Breast epithelium (tissue), 4 donors: ENCODE measurements around the gene ENTPD7. TPM values are rescaled to one million over a fixed set of nuclear protein-coding genes. Genes with fewer than 3 reads are reported as not detected.

Source experiments
- DNase-seq, 2 donors: peaks; one replicate each; pipeline ENCODE4 v3.0.0-alpha.2; 2019; ENCODE audit warnings: low spot score in 2 of 2
- H3K27ac ChIP-seq, 2 donors: fragments of 200-600 bp; sonication (generic) in 1 of 2; one replicate each; pipeline ENCODE4 v1.5.1; 2016 to 2019; ENCODE audit warnings: mild to moderate bottlenecking in 1 of 2
- H3K27me3 ChIP-seq, 2 donors: fragments of 200-600 bp; sonication (generic) in 1 of 2; one replicate each; pipeline versions ENCODE4 v1.5.1 to v1.6.0; 2017 to 2019; ENCODE audit warnings: control low read depth in 1 of 2, mild to moderate bottlenecking in 1 of 2
- H3K36me3 ChIP-seq: fragments of 200-600 bp; one replicate; pipeline ENCODE4 v1.5.1; 2019
- H3K4me1 ChIP-seq, 2 donors: fragments of 200-600 bp; sonication (generic); one replicate each; pipeline ENCODE4 v1.5.1; 2016 to 2019; ENCODE audit warnings: control low read depth in 1 of 2
- H3K4me3 ChIP-seq, 3 donors: fragments of 200-600 bp; sonication (generic); 1 replicate in 2 of 3; 2 replicates in 1 of 3; pipeline ENCODE4 v1.5.1; 2016 to 2019; ENCODE audit warnings: mild to moderate bottlenecking in 3 of 3, moderate library complexity in 2 of 3
- H3K9me3 ChIP-seq, 2 donors: fragments of 200-600 bp; sonication (generic) in 1 of 2; one replicate each; pipeline ENCODE4 v1.5.1; 2016 to 2019; ENCODE audit warnings: control low read depth in 1 of 2
- POLR2A ChIP-seq: fragments of 450-650 bp; IDR thresholded peaks from one replicate; pipeline ENCODE4 v1.6.1; 2016; ENCODE audit warnings: antibody characterized with exemption, mild to moderate bottlenecking, moderate library complexity
- POLR2AphosphoS5 ChIP-seq, 3 donors: sonication (generic); formaldehyde crosslinking; IDR thresholded peaks; one replicate each; pipeline ENCODE4 v1.6.1; 2017; ENCODE audit warnings: antibody characterized with exemption in 3 of 3
- intact Hi-C: fragments of 100-400 bp; cut with DNase I; formaldehyde crosslinking; loops from one replicate; pipeline ENCODE4 v1.15.1; 2023; ENCODE audit warnings: low total_unique reads
- total RNA-seq, 3 donors: library from RNA; depleted of rRNA; stranded (reverse); fragments of >200 nt; gene quantifications; one replicate each; pipeline ENCODE4 v1.1.0, GENCODE V29; 2016
- TF ChIP-seq, protein P1 (sequence below), 3 donors: fragments of 450-650 bp; IDR thresholded peaks; one replicate each; pipeline ENCODE4 v1.5.1; 2016 to 2017; ENCODE audit warnings: antibody characterized with exemption in 3 of 3, mild to moderate bottlenecking in 3 of 3, moderate library complexity in 3 of 3

The ENTPD7 gene
- total RNA-seq, 3 donors from 2014 or later = 3.5 to 11.6 (median 10.8) TPM

DNA sequence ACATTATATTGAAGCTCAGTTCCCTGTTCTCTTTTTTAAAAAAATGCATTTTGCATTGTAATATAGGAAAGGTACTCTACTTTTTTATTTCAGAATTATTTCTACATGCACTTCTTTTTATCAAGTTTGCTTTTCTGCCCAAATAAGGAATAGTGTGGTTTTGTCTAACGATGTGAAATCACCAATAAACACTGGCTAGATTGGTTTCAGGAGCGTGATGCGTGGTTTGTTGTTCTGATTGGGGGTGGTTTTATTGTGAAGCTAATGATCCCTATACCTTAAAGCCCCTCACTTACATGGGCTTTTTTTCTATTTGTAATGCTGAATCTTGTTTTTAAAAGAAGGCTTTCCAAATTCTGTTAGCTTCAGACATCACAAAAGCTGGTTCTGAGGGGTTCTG, 17.6 kb downstream of the ENTPD7 start:
- no peak overlapping the region for H3K27ac ChIP-seq

DNA sequence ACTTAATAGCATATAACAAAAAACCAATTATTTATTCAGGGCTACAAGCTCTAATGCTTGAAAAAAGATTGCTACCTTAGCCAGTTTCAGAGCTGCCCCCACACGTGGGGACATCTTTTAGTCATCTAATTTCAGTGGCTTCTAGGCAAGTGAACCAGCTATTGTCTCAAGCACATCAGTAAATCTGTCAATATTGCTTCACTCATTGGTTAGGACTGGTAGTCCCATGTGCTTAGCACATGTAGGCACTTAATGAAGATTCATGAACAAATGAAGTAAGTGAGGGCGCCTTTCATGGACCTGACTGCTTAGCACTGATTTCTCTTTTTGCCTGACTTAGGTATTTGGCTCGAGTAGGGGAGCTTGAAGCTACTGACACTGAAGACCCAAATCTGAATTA, 19.6 kb downstream of the ENTPD7 start:
- no peak overlapping the region for H3K27ac ChIP-seq
- TF ChIP-seq POLR2A = no peak
- no peak for TF ChIP-seq POLR2AphosphoS5 (IDR thresholded peaks at IDR 0.05)
- TF ChIP-seq, protein P1, sequence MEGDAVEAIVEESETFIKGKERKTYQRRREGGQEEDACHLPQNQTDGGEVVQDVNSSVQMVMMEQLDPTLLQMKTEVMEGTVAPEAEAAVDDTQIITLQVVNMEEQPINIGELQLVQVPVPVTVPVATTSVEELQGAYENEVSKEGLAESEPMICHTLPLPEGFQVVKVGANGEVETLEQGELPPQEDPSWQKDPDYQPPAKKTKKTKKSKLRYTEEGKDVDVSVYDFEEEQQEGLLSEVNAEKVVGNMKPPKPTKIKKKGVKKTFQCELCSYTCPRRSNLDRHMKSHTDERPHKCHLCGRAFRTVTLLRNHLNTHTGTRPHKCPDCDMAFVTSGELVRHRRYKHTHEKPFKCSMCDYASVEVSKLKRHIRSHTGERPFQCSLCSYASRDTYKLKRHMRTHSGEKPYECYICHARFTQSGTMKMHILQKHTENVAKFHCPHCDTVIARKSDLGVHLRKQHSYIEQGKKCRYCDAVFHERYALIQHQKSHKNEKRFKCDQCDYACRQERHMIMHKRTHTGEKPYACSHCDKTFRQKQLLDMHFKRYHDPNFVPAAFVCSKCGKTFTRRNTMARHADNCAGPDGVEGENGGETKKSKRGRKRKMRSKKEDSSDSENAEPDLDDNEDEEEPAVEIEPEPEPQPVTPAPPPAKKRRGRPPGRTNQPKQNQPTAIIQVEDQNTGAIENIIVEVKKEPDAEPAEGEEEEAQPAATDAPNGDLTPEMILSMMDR (IDR thresholded peaks at IDR 0.05) = no peak
- H3K9me3 ChIP-seq = no peaks in the 10 kb centered on the region
- H3K4me3 ChIP-seq = no peak overlapping the region
- DNase-seq = no peak
- intact Hi-C loops = no loop called here
- H3K4me1 ChIP-seq = no peaks in the 10 kb centered on the region
- no peaks in the 10 kb centered on the region for H3K27me3 ChIP-seq
- no peaks in the 10 kb centered on the region for H3K36me3 ChIP-seq

More for the DNA sequence above, 17.6 kb downstream of the ENTPD7 start:
- TF ChIP-seq, protein P1 (IDR thresholded peaks at IDR 0.05) = no peak
- no peak for TF ChIP-seq POLR2A
- DNase-seq = no peak
- Histone ChIP-seq H3K36me3 (no peaks in the 10 kb centered on the region), H3K4me1 (no peaks in the 10 kb centered on the region), H3K9me3 (no peaks in the 10 kb centered on the region), H3K4me3 (no peak overlapping the region), H3K27me3 (no peaks in the 10 kb centered on the region)
- intact Hi-C loops = no loop called here

DNA sequence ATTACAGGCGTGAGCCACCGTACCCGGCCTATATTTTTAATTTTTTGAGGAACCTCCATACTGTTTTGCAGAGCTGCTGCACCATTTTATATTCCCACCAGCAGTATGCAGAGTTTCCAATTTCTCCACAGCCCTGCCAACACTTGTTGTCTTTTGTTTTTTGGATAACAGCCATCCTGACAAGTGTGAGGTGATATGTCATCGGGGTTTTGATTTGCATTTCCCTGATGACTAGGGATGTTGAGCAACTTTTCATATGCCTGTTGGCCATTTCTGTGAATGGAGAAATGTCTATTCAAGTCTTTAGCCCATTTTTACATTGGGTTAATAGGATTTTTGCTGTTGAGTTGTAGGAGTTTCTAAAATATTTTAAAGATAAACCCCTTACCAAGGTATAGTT, 22.2 kb downstream of the ENTPD7 start:
- no peak overlapping the region for H3K4me3 ChIP-seq
- no peaks in the 10 kb centered on the region for H3K9me3 ChIP-seq
- no peak for DNase-seq
- TF ChIP-seq POLR2A (no peak), POLR2AphosphoS5 (IDR thresholded peaks at IDR 0.05) (no peak)
- TF ChIP-seq, protein P1 (IDR thresholded peaks at IDR 0.05) = no peak
- intact Hi-C loops = no loop called here
- no peaks in the 10 kb centered on the region for H3K27me3 ChIP-seq
- H3K36me3 ChIP-seq = no peaks in the 10 kb centered on the region
- H3K27ac ChIP-seq = no peak overlapping the region
- H3K4me1 ChIP-seq = no peaks in the 10 kb centered on the region

- no peak overlapping the region for H3K4me3 ChIP-seq
- no peaks in the 10 kb centered on the region for H3K36me3 ChIP-seq
- TF ChIP-seq, protein P1 (IDR thresholded peaks at IDR 0.05) = no peak
- TF ChIP-seq POLR2A (no peak), POLR2AphosphoS5 (IDR thresholded peaks at IDR 0.05) (no peak)
- H3K9me3 ChIP-seq = no peaks in the 10 kb centered on the region
- H3K27ac ChIP-seq = no peak overlapping the region
- intact Hi-C loops = no loop called here
- H3K4me1 ChIP-seq = no peaks in the 10 kb centered on the region
- H3K27me3 ChIP-seq = no peaks in the 10 kb centered on the region
- DNase-seq = no peak
Observed at GRCh38 chr10:99682032-99682431, 22.7 kb downstream of the ENTPD7 start.

- Histone ChIP-seq H3K27ac (no peak overlapping the region), H3K36me3 (no peaks in the 10 kb centered on the region), H3K27me3 (no peaks in the 10 kb centered on the region), H3K4me1 (no peaks in the 10 kb centered on the region), H3K4me3 (no peak overlapping the region), H3K9me3 (no peaks in the 10 kb centered on the region)
- intact Hi-C loops = no loop called here
- TF ChIP-seq POLR2AphosphoS5 (IDR thresholded peaks at IDR 0.05) (no peak), POLR2A (no peak)
- TF ChIP-seq, protein P1 (IDR thresholded peaks at IDR 0.05) = peak in 1 of 3 donors; percentile 14
- no peak for DNase-seq
Observed at GRCh38 chr10:99682752-99683151, 23.4 kb downstream of the ENTPD7 start.
